Endodermal cell (in vitro differentiated cells): ENCODE data around the gene NFIA. TPM values are rescaled to one million over a fixed set of nuclear protein-coding genes. Genes with fewer than 3 reads are reported as not detected.

ENCODE experiments used
- DNase-seq: peaks from one replicate; pipeline ENCODE4 v3.0.0-alpha.2; 2017
- H3K27ac ChIP-seq: 2 replicates; pipeline ENCODE4 v1.5.1; 2013; ENCODE audit warnings: mild to moderate bottlenecking, low read depth, low read length, moderate library complexity
- H3K27me3 ChIP-seq: 2 replicates; pipeline ENCODE4 v1.6.1; 2013; ENCODE audit warnings: mild to moderate bottlenecking, low read length, moderate library complexity; ENCODE audit not compliant: insufficient read depth, control insufficient read depth, poor library complexity, severe bottlenecking
- H3K36me3 ChIP-seq: 2 replicates; pipeline ENCODE4 v1.7.0; 2013; ENCODE audit warnings: mild to moderate bottlenecking, low read length, moderate library complexity; ENCODE audit not compliant: control insufficient read depth, insufficient read depth
- H3K4me1 ChIP-seq: one replicate; pipeline ENCODE4 v1.7.0; 2013; ENCODE audit warnings: low read length; ENCODE audit not compliant: control insufficient read depth, insufficient read depth
- H3K4me3 ChIP-seq: 2 replicates; pipeline ENCODE4 v1.5.1; 2013; ENCODE audit warnings: mild to moderate bottlenecking, low read length, moderate library complexity
- H3K9ac ChIP-seq: 2 replicates; pipeline ENCODE4 v1.6.1; 2013; ENCODE audit warnings: mild to moderate bottlenecking, low read length, moderate library complexity; ENCODE audit not compliant: poor library complexity, severe bottlenecking; ENCODE audit errors: extremely low read depth
- H3K9me3 ChIP-seq: 2 replicates; pipeline ENCODE4 v1.6.1; 2013; ENCODE audit warnings: mild to moderate bottlenecking, low read length, moderate library complexity; ENCODE audit not compliant: control insufficient read depth
- H3K27ac Mint-ChIP-seq: 2 replicates; pipeline ENCODE4 v1.8.0; 2020; ENCODE audit warnings: mixed read lengths
- H3K27me3 Mint-ChIP-seq: 2 replicates; pipeline ENCODE4 v1.8.0; 2021; ENCODE audit warnings: mild to moderate bottlenecking, mixed read lengths; ENCODE audit not compliant: insufficient read depth
- H3K36me3 Mint-ChIP-seq: 2 replicates; pipeline ENCODE4 v1.8.0; 2020; ENCODE audit warnings: low read depth, mixed read lengths
- H3K4me1 Mint-ChIP-seq: 2 replicates; pipeline ENCODE4 v1.8.0; 2020; ENCODE audit warnings: mixed read lengths
- H3K4me3 Mint-ChIP-seq: 2 replicates; pipeline ENCODE4 v1.8.0; 2020; ENCODE audit warnings: mild to moderate bottlenecking, moderate library complexity, mixed read lengths
- H3K9me3 Mint-ChIP-seq: 2 replicates; pipeline ENCODE4 v1.8.0; 2020; ENCODE audit warnings: mild to moderate bottlenecking, mixed read lengths
- CTCF ChIP-seq: fragments of 200-600 bp; sonication (generic); conservative IDR thresholded peaks from 2 replicates; pipeline ENCODE4 v1.5.0; 2021; ENCODE audit warnings: antibody characterized with exemption, mild to moderate bottlenecking
- WGBS, 2 experiments: methylation state at CpG; one replicate each; pipeline versions ENCODE4 v1.1.5 to v1.1.7; 2013; ENCODE audit warnings: missing lambda C conversion rate in 2 of 2, mixed read lengths in 1 of 2; ENCODE audit not compliant: insufficient coverage in 1 of 2, insufficient read length in 1 of 2; 5-methylcytosine and 5-hydroxymethylcytosine counted together
- total RNA-seq, 2 donors: library from RNA; stranded (reverse); fragmentation: NEBNext Ultra II Directional in 1 of 2; extraction: Animal tissue kit (Norgen Biotek cat#: 25700) in 1 of 2; gene quantifications; 2 replicates in 1 of 2; 3 replicates in 1 of 2; pipeline ENCODE4 v1.2.1, GENCODE V29; 2021

Gene NFIA
- total RNA-seq, 2 donors from 2014 or later = 2.3 to 3.8 TPM

GRCh38 chr1:61158591-61158990, 76.2 kb downstream of the NFIA start:
- TF ChIP-seq CTCF = no peak
- peaks cover 24% of the 10 kb centered on the region for H3K27me3 Mint-ChIP-seq
- Histone ChIP-seq H3K27me3 (peaks cover 33% of the 10 kb centered on the region), H3K36me3 (no peaks in the 10 kb centered on the region), H3K4me3 (no peak overlapping the region), H3K9me3 (no peaks in the 10 kb centered on the region), H3K27ac (no peak overlapping the region), H3K9ac (no peak overlapping the region), H3K4me1 (peaks cover 22% of the 10 kb centered on the region)
- peaks cover 41% of the 10 kb centered on the region for H3K4me1 Mint-ChIP-seq
- H3K36me3 Mint-ChIP-seq = no peaks in the 10 kb centered on the region
- H3K27ac Mint-ChIP-seq = no peak overlapping the region
- no peak for DNase-seq
- H3K4me3 Mint-ChIP-seq = no peak overlapping the region
- no peaks in the 10 kb centered on the region for H3K9me3 Mint-ChIP-seq
- WGBS, 2 experiments = 89 to 90% methylated on average over 2 to 3 of the region's 3 CpGs

- Mint-ChIP-seq H3K27ac (no peak overlapping the region), H3K9me3 (no peaks in the 10 kb centered on the region), H3K36me3 (no peaks in the 10 kb centered on the region), H3K4me3 (no peak overlapping the region), H3K27me3 (peaks cover 24% of the 10 kb centered on the region), H3K4me1 (peaks cover 34% of the 10 kb centered on the region)
- H3K4me3 ChIP-seq = no peak overlapping the region
- H3K4me1 ChIP-seq = peaks cover 22% of the 10 kb centered on the region
- H3K27me3 ChIP-seq = peaks cover 29% of the 10 kb centered on the region
- WGBS, 2 experiments = 90 to 92% methylated on average over 3 to 4 of the region's 4 CpGs
- H3K9me3 ChIP-seq = no peaks in the 10 kb centered on the region
- H3K27ac ChIP-seq = no peak overlapping the region
- DNase-seq = no peak
- TF ChIP-seq CTCF = no peak
- no peak overlapping the region for H3K9ac ChIP-seq
- no peaks in the 10 kb centered on the region for H3K36me3 ChIP-seq
Measured at GRCh38 chr1:61160526-61160925, 78.2 kb downstream of the NFIA start.

- Histone ChIP-seq H3K27ac (no peak overlapping the region), H3K4me3 (no peak overlapping the region), H3K9ac (no peak overlapping the region), H3K4me1 (peaks cover 7% of the 10 kb centered on the region), H3K27me3 (peaks cover 29% of the 10 kb centered on the region), H3K9me3 (no peaks in the 10 kb centered on the region), H3K36me3 (no peaks in the 10 kb centered on the region)
- WGBS, 2 experiments = 80% methylated on average over 3 of the region's 4 CpGs; no CpG with 5 or more reads in 1 of the 2 experiments
- Mint-ChIP-seq H3K27me3 (peaks cover 29% of the 10 kb centered on the region), H3K27ac (no peak overlapping the region), H3K4me3 (no peak overlapping the region), H3K4me1 (peaks cover 17% of the 10 kb centered on the region), H3K36me3 (no peaks in the 10 kb centered on the region), H3K9me3 (no peaks in the 10 kb centered on the region)
- no peak for DNase-seq
- no peak for TF ChIP-seq CTCF
Measured at GRCh38 chr1:61162520-61163258, 80.3 kb downstream of the NFIA start.
